CD4-positive, alpha-beta memory T cell (primary cell): Measurements from ENCODE around the gene SH3BP2. TPM values are rescaled to one million over a fixed set of nuclear protein-coding genes. Genes with fewer than 3 reads are reported as not detected.

Experiments
- CTCF ChIA-PET: fragments of 350-600 bp; sonication (Branson Sonifier 250); formaldehyde crosslinking; loops from one replicate; lab custom pipeline; 2021; ENCODE audit warnings: inconsistent platforms; ENCODE audit not compliant: partially characterized antibody; lab: Charles Lee
- POLR2A ChIA-PET: fragments of 350-600 bp; sonication (Branson Sonifier 250); formaldehyde crosslinking; loops from one replicate; lab custom pipeline; 2021; ENCODE audit not compliant: partially characterized antibody; lab: Charles Lee
- DNase-seq, 5 donors: peaks; one replicate each; pipeline versions ENCODE4 v3.0.0 to v3.0.0-alpha.2; 2020 to 2022; ENCODE audit warnings: mixed read lengths in 1 of 5
- H3K27ac ChIP-seq: one replicate; pipeline ENCODE4 v1.7.0; 2013; ENCODE audit warnings: low read depth, low read length
- H3K27me3 ChIP-seq: 2 replicates; pipeline ENCODE4 v1.7.0; 2013; ENCODE audit warnings: mild to moderate bottlenecking, low read length, moderate library complexity; ENCODE audit not compliant: insufficient read depth
- H3K36me3 ChIP-seq: 2 replicates; pipeline ENCODE4 v1.7.0; 2013; ENCODE audit warnings: mild to moderate bottlenecking, low read length, moderate library complexity; ENCODE audit not compliant: insufficient read depth
- H3K4me1 ChIP-seq: 2 replicates; pipeline ENCODE4 v1.7.0; 2013; ENCODE audit warnings: mild to moderate bottlenecking, low read length, moderate library complexity; ENCODE audit not compliant: insufficient read depth
- H3K4me3 ChIP-seq, 2 donors: one replicate each; pipeline ENCODE4 v1.7.0; 2013; ENCODE audit warnings: low read length in 2 of 2, mild to moderate bottlenecking in 1 of 2
- H3K9me3 ChIP-seq, 2 donors: one replicate each; pipeline ENCODE4 v1.7.0; 2013; ENCODE audit warnings: low read length in 2 of 2, control low read depth in 1 of 2; ENCODE audit not compliant: control insufficient read depth in 1 of 2
- H3K27ac Mint-ChIP-seq, 7 donors: one replicate each; pipeline ENCODE4 v1.8.0; 2020 to 2021; ENCODE audit warnings: mixed read lengths in 7 of 7, mild to moderate bottlenecking in 6 of 7, inconsistent platforms in 3 of 7, moderate library complexity in 3 of 7
- H3K27me3 Mint-ChIP-seq, 2 donors: one replicate each; pipeline ENCODE4 v1.8.0; 2020 to 2021; ENCODE audit warnings: mixed read lengths in 2 of 2
- H3K36me3 Mint-ChIP-seq, 2 donors: one replicate each; pipeline ENCODE4 v1.8.0; 2020 to 2021; ENCODE audit warnings: mixed read lengths in 2 of 2, inconsistent platforms in 1 of 2, mild to moderate bottlenecking in 1 of 2
- H3K4me1 Mint-ChIP-seq, 4 donors: one replicate each; pipeline ENCODE4 v1.8.0; 2020 to 2021; ENCODE audit warnings: mixed read lengths in 4 of 4, mild to moderate bottlenecking in 1 of 4
- H3K4me3 Mint-ChIP-seq, 8 donors: one replicate each; pipeline ENCODE4 v1.8.0; 2020 to 2021; ENCODE audit warnings: mixed read lengths in 8 of 8, mild to moderate bottlenecking in 7 of 8, moderate library complexity in 6 of 8, inconsistent platforms in 3 of 8
- H3K9me3 Mint-ChIP-seq, 8 donors: one replicate each; pipeline ENCODE4 v1.8.0; 2020 to 2021; ENCODE audit warnings: mixed read lengths in 8 of 8, mild to moderate bottlenecking in 5 of 8, inconsistent platforms in 3 of 8, moderate library complexity in 1 of 8
- intact Hi-C: fragments of 100-400 bp; cut with micrococcal nuclease; formaldehyde crosslinking; loops from one replicate; pipeline ENCODE4 v1.15.1; 2023
- polyA plus RNA-seq, 2 donors: library from polyadenylated mRNA; unstranded; fragments of 300-500 nt; fragmentation: Illumina TruSeq; gene quantifications; one replicate each; pipeline ENCODE4 v1.2.3, GENCODE V29; 2021
- total RNA-seq, 2 experiments: library from RNA; stranded (reverse); gene quantifications; one replicate each; pipeline ENCODE4 v1.2.3, GENCODE V29; 2021

SH3BP2 gene
- total and polyA plus RNA-seq, 4 experiments from 2014 or later, result 3.8 to 44.3 (median 27.1) TPM

GRCh38 chr4:2879026-2879425 lies 86.1 kb downstream of the SH3BP2 start:
- Mint-ChIP-seq H3K9me3 (no peaks in the 10 kb centered on the region), H3K4me3 (no peak overlapping the region), H3K27ac (peak overlapping the region in 6 of 7 donors; percentile 1 to 90 (median 30)), H3K4me1 (peaks cover 4 to 38% (median 27%) of the 10 kb centered on the region in 4 donors), H3K36me3 (peaks cover 26 to 59% of the 10 kb centered on the region in 2 donors), H3K27me3 (no peaks in the 10 kb centered on the region)
- Histone ChIP-seq H3K4me3 (no peak overlapping the region), H3K4me1 (peaks cover 4% of the 10 kb centered on the region), H3K36me3 (peaks cover 34% of the 10 kb centered on the region), H3K9me3 (no peaks in the 10 kb centered on the region), H3K27me3 (no peaks in the 10 kb centered on the region), H3K27ac (no peak overlapping the region)
- DNase-seq, result no peak
- intact Hi-C loops, result no loop called here
- CTCF ChIA-PET, result interaction anchor here (0.5 to 2.1 kb wide), 4 partner anchors 8 to 131 kb away, joined by 3 to 9 read pairs (median 4); no protein-coding TSS in a partner anchor
- POLR2A ChIA-PET, result interaction anchor here (1.2 kb wide), 2 partner anchors 84 to 123 kb away, joined by 3 to 4 read pairs; partner anchors contain the start of genes GRK4, NOP14 and TNIP2

GRCh38 chr4:2881431-2881830 lies 88.5 kb downstream of the SH3BP2 start:
- Histone ChIP-seq H3K4me3 (no peak overlapping the region), H3K27me3 (no peaks in the 10 kb centered on the region), H3K27ac (no peak overlapping the region), H3K36me3 (peaks cover 47% of the 10 kb centered on the region), H3K4me1 (no peaks in the 10 kb centered on the region), H3K9me3 (no peaks in the 10 kb centered on the region)
- intact Hi-C loops, result no loop called here
- H3K27ac Mint-ChIP-seq, result no peak overlapping the region
- ChIA-PET CTCF (interaction anchor here (1.1 to 2.1 kb wide), 2 partner anchors 20 to 97 kb away, joined by 3 to 9 read pairs; no protein-coding TSS in a partner anchor), POLR2A (interaction anchor here (1.1 kb wide), 1 partner anchor 72 kb away, joined by 4 read pairs; no protein-coding TSS in a partner anchor)
- peaks cover 5 to 25% (median 21%) of the 10 kb centered on the region in 4 donors for H3K4me1 Mint-ChIP-seq
- H3K36me3 Mint-ChIP-seq, result peaks cover 41 to 69% of the 10 kb centered on the region in 2 donors
- H3K9me3 Mint-ChIP-seq, result no peaks in the 10 kb centered on the region
- no peak for DNase-seq
- no peaks in the 10 kb centered on the region for H3K27me3 Mint-ChIP-seq
- H3K4me3 Mint-ChIP-seq, result no peak overlapping the region

GRCh38 chr4:2882341-2882740 lies 89.5 kb downstream of the SH3BP2 start:
- no peak overlapping the region for H3K4me3 Mint-ChIP-seq
- no peaks in the 10 kb centered on the region for H3K9me3 Mint-ChIP-seq
- Histone ChIP-seq H3K4me3 (no peak overlapping the region), H3K9me3 (no peaks in the 10 kb centered on the region), H3K27ac (no peak overlapping the region), H3K27me3 (no peaks in the 10 kb centered on the region), H3K36me3 (peaks cover 50% of the 10 kb centered on the region), H3K4me1 (no peaks in the 10 kb centered on the region)
- H3K36me3 Mint-ChIP-seq, result peaks cover 44 to 72% of the 10 kb centered on the region in 2 donors
- intact Hi-C loops, result no loop called here
- CTCF ChIA-PET, result interaction anchor here (1.1 to 1.6 kb wide), 2 partner anchors 11 to 96 kb away, joined by 3 to 4 read pairs; no protein-coding TSS in a partner anchor
- no peaks in the 10 kb centered on the region for H3K27me3 Mint-ChIP-seq
- DNase-seq, result no peak
- POLR2A ChIA-PET, result no interaction called here
- H3K4me1 Mint-ChIP-seq, result peaks cover 5 to 22% (median 16%) of the 10 kb centered on the region in 4 donors
- no peak overlapping the region for H3K27ac Mint-ChIP-seq

GRCh38 chr4:2886161-2886560 lies 93.3 kb downstream of the SH3BP2 start:
- intact Hi-C loops, result no loop called here
- Mint-ChIP-seq H3K27me3 (no peaks in the 10 kb centered on the region), H3K9me3 (peaks cover 0 to 2% (median 0%) of the 10 kb centered on the region in 8 donors), H3K27ac (peak overlapping the region in 2 of 7 donors; percentile 38 to 60), H3K4me3 (no peak overlapping the region), H3K36me3 (peaks cover 32 to 54% of the 10 kb centered on the region in 2 donors), H3K4me1 (peaks cover 0 to 7% (median 5%) of the 10 kb centered on the region in 4 donors)
- no peaks in the 10 kb centered on the region for H3K27me3 ChIP-seq
- ChIA-PET POLR2A (interaction anchor here (0.8 kb wide), 1 partner anchor 50 kb away, joined by 3 read pairs; no protein-coding TSS in a partner anchor), CTCF (no interaction called here)
- no peak overlapping the region for H3K4me3 ChIP-seq
- DNase-seq, result no peak
- no peaks in the 10 kb centered on the region for H3K4me1 ChIP-seq
- no peaks in the 10 kb centered on the region for H3K9me3 ChIP-seq
- H3K27ac ChIP-seq, result no peak overlapping the region
- H3K36me3 ChIP-seq, result peaks cover 41% of the 10 kb centered on the region

- no peaks in the 10 kb centered on the region for H3K9me3 ChIP-seq
- ChIA-PET POLR2A (no interaction called here), CTCF (no interaction called here)
- peaks cover 41% of the 10 kb centered on the region for H3K36me3 ChIP-seq
- Mint-ChIP-seq H3K27ac (no peak overlapping the region), H3K36me3 (peaks cover 32 to 52% of the 10 kb centered on the region in 2 donors), H3K4me1 (peaks cover 0 to 9% (median 5%) of the 10 kb centered on the region in 4 donors), H3K9me3 (peaks cover 0 to 2% (median 0%) of the 10 kb centered on the region in 8 donors), H3K4me3 (no peak overlapping the region), H3K27me3 (no peaks in the 10 kb centered on the region)
- no peak for DNase-seq
- no peaks in the 10 kb centered on the region for H3K4me1 ChIP-seq
- H3K4me3 ChIP-seq, result no peak overlapping the region
- no peaks in the 10 kb centered on the region for H3K27me3 ChIP-seq
- H3K27ac ChIP-seq, result no peak overlapping the region
- intact Hi-C loops, result no loop called here
Observed at GRCh38 chr4:2886622-2887021, 93.7 kb downstream of the SH3BP2 start.

GRCh38 chr4:2887343-2887742 lies 94.5 kb downstream of the SH3BP2 start:
- DNase-seq, result no peak
- POLR2A ChIA-PET, result no interaction called here
- Mint-ChIP-seq H3K9me3 (peaks cover 0 to 2% (median 0%) of the 10 kb centered on the region in 8 donors), H3K27ac (peak overlapping the region in 4 of 7 donors; percentile 23 to 39 (median 38)), H3K27me3 (no peaks in the 10 kb centered on the region), H3K36me3 (peaks cover 30 to 51% of the 10 kb centered on the region in 2 donors), H3K4me3 (no peak overlapping the region), H3K4me1 (peaks cover 0 to 9% (median 5%) of the 10 kb centered on the region in 4 donors)
- CTCF ChIA-PET, result no interaction called here
- no peaks in the 10 kb centered on the region for H3K4me1 ChIP-seq
- H3K9me3 ChIP-seq, result no peaks in the 10 kb centered on the region
- peaks cover 35% of the 10 kb centered on the region for H3K36me3 ChIP-seq
- intact Hi-C loops, result no loop called here
- no peak overlapping the region for H3K4me3 ChIP-seq
- H3K27me3 ChIP-seq, result no peaks in the 10 kb centered on the region
- H3K27ac ChIP-seq, result no peak overlapping the region

GRCh38 chr4:2888886-2889285 lies 96.0 kb downstream of the SH3BP2 start:
- no peaks in the 10 kb centered on the region for H3K27me3 ChIP-seq
- Mint-ChIP-seq H3K9me3 (peaks cover 0 to 2% (median 0%) of the 10 kb centered on the region in 8 donors), H3K27ac (peak overlapping the region in 2 of 7 donors; percentile 38 to 42), H3K4me3 (no peak overlapping the region), H3K36me3 (peaks cover 32 to 47% of the 10 kb centered on the region in 2 donors), H3K4me1 (peaks cover 0 to 9% (median 5%) of the 10 kb centered on the region in 4 donors), H3K27me3 (no peaks in the 10 kb centered on the region)
- H3K27ac ChIP-seq, result no peak overlapping the region
- ChIA-PET POLR2A (interaction anchor here (1.1 kb wide), 1 partner anchor 43 kb away, joined by 4 read pairs; no protein-coding TSS in a partner anchor), CTCF (interaction anchor here (1.5 kb wide), 1 partner anchor 125 kb away, joined by 3 read pairs; no protein-coding TSS in a partner anchor)
- no peak for DNase-seq
- H3K9me3 ChIP-seq, result no peaks in the 10 kb centered on the region
- peaks cover 37% of the 10 kb centered on the region for H3K36me3 ChIP-seq
- intact Hi-C loops, result no loop called here
- H3K4me1 ChIP-seq, result no peaks in the 10 kb centered on the region
- no peak overlapping the region for H3K4me3 ChIP-seq
